ENCODE measurements around the gene KLK14.

- TF ChIP-seq POLR2A (IDR thresholded peaks at IDR 0.05) (no peak), CTCF (IDR thresholded peaks at IDR 0.05) (no peak)
Measured at GRCh38 chr19:51120160-51120559, 37.5 kb upstream of the KLK14 start.
